Body of pancreas (tissue), 4 donors: ENCODE measurements around the gene RANBP3. TPM values are rescaled to one million over a fixed set of nuclear protein-coding genes. Genes with fewer than 3 reads are reported as not detected.
"Not testable (repeated sequence)": the region's sequence is repeated elsewhere in the genome, so short reads cannot be mapped to it uniquely, and the experiment has no call there.

Source experiments
- ATAC-seq: fragments of 150-250 bp; one replicate; pipeline ENCODE4 v1.9.1; 2016
- DNase-seq, 4 donors: peaks; one replicate each; pipeline ENCODE4 v3.0.0-alpha.2; 2019
- H3K27ac ChIP-seq, 4 donors: fragments of 200-600 bp; sonication (generic); 1 replicate in 3 of 4; 2 replicates in 1 of 4; pipeline versions ENCODE4 v1.5.1 to v1.6.1; 2016 to 2019; ENCODE audit warnings: mild to moderate bottlenecking in 1 of 4, mixed read lengths in 1 of 4, moderate library complexity in 1 of 4
- H3K27me3 ChIP-seq, 2 donors: fragments of 200-600 bp; sonication (generic); one replicate each; pipeline ENCODE4 v1.6.0; 2016; ENCODE audit warnings: mild to moderate bottlenecking in 1 of 2
- H3K36me3 ChIP-seq, 2 donors: fragments of 200-600 bp; sonication (generic); replicated peaks in 1 of 2; 2 replicates each; pipeline ENCODE4 v1.5.1; 2016; ENCODE audit warnings: low read depth in 2 of 2; ENCODE audit not compliant: insufficient read depth in 1 of 2
- H3K4me1 ChIP-seq: fragments of 200-600 bp; sonication (generic); one replicate; pipeline ENCODE4 v1.6.0; 2016
- H3K4me3 ChIP-seq, 2 donors: fragments of 200-600 bp; sonication (generic); 1 replicate in 1 of 2; 2 replicates in 1 of 2; pipeline ENCODE4 v1.5.1; 2016 to 2019
- H3K9me3 ChIP-seq, 3 donors: fragments of 200-600 bp; sonication (generic); 1 replicate in 2 of 3; 2 replicates in 1 of 3; pipeline ENCODE4 v1.5.1; 2016
- POLR2A ChIP-seq, 3 donors: fragments of 450-650 bp; IDR thresholded peaks; one replicate each; pipeline ENCODE4 v1.6.1; 2016; ENCODE audit warnings: antibody characterized with exemption in 3 of 3, mild to moderate bottlenecking in 2 of 3
- WGBS, 2 donors: methylation state at CpG; one replicate each; pipeline ENCODE4 v1.1.5; 2017; 5-methylcytosine and 5-hydroxymethylcytosine counted together
- intact Hi-C: fragments of 100-400 bp; cut with DNase I; formaldehyde crosslinking; loops from one replicate; pipeline ENCODE4 v1.15.1; 2023
- total RNA-seq, 2 donors: library from RNA; depleted of rRNA; stranded (reverse); fragments of >200 nt; gene quantifications; one replicate each; pipeline ENCODE4 v1.1.0, GENCODE V29; 2016
- TF ChIP-seq, protein P1 (sequence below), 7 experiments: fragments of 450-650 bp in 4 of 7; fragments of 200-600 bp in 3 of 7; sonication (generic) in 3 of 7; IDR thresholded peaks; one replicate each; pipeline ENCODE4 v1.5.1; 2016 to 2019; ENCODE audit warnings: antibody characterized with exemption in 7 of 7

RANBP3 gene
- total RNA-seq, 2 donors from 2014 or later, result 62.0 to 90.0 TPM

GRCh38 chr19:5989388-5990074, 11.6 kb upstream of the RANBP3 start:
- WGBS, 2 donors, result 64 to 71% methylated on average over 8 of the region's 8 CpGs
- intact Hi-C loops, result no loop called here
- peaks cover 13% of the 10 kb centered on the region for H3K4me1 ChIP-seq
- H3K36me3 ChIP-seq, result no peaks in the 10 kb centered on the region
- TF ChIP-seq, protein P1, sequence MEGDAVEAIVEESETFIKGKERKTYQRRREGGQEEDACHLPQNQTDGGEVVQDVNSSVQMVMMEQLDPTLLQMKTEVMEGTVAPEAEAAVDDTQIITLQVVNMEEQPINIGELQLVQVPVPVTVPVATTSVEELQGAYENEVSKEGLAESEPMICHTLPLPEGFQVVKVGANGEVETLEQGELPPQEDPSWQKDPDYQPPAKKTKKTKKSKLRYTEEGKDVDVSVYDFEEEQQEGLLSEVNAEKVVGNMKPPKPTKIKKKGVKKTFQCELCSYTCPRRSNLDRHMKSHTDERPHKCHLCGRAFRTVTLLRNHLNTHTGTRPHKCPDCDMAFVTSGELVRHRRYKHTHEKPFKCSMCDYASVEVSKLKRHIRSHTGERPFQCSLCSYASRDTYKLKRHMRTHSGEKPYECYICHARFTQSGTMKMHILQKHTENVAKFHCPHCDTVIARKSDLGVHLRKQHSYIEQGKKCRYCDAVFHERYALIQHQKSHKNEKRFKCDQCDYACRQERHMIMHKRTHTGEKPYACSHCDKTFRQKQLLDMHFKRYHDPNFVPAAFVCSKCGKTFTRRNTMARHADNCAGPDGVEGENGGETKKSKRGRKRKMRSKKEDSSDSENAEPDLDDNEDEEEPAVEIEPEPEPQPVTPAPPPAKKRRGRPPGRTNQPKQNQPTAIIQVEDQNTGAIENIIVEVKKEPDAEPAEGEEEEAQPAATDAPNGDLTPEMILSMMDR (IDR thresholded peaks at IDR 0.05), result no peak
- TF ChIP-seq POLR2A (IDR thresholded peaks at IDR 0.05), result no peak
- H3K27ac ChIP-seq, result no peak overlapping the region
- no peaks in the 10 kb centered on the region for H3K9me3 ChIP-seq
- H3K4me3 ChIP-seq, result no peak overlapping the region
- no peaks in the 10 kb centered on the region for H3K27me3 ChIP-seq
- ATAC-seq, result no peak
- DNase-seq, result no peak

DNA sequence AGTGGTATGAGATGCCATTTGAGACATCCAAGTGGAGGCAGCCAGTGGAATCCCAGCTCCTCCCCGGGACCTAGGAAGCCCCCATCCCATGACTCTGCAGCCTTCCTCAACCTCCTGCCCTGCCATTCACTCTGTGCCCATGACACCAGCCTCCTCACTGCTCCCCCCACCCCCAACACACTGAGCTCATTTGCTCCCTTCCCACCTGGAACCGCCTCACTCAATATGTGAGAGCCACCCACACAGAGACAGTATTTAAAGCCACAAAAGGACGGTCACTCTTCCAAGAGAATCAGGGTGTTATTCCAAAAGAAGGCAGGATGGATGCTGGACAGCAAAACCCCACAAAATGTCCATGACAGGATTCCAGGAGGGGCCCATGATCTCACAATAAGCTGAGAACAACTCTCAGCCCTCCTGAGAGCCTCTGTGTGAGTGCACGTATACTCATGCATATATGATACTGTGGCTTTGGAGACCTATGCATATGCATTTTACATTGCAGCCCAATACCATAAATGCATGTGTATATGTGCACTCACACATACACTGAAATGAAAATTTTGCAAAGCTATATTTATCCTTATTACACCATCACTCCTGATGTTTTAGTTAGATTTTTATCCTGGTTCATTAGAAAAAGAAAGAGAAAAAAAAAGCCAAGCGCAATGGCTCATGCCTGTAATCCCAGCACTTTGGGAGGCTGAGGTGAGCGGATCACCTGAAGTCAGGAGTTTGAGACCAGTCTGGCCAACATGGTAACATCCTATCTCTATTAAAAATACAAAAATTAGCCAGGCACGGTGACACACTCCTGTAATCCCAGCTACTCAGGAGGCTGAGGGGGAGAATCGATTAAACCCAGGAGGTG, 10.8 kb upstream of the RANBP3 start:
- WGBS, 2 donors, result 81 to 84% methylated on average over 8 of the region's 8 CpGs
- no peak for TF ChIP-seq POLR2A (IDR thresholded peaks at IDR 0.05)
- TF ChIP-seq, protein P1 (IDR thresholded peaks at IDR 0.05), result no peak
- Histone ChIP-seq H3K27ac (no peak overlapping the region), H3K4me1 (peaks cover 13% of the 10 kb centered on the region), H3K9me3 (no peaks in the 10 kb centered on the region), H3K27me3 (no peaks in the 10 kb centered on the region), H3K36me3 (no peaks in the 10 kb centered on the region), H3K4me3 (no peak overlapping the region)
- intact Hi-C loops, result no loop called here
- no peak for DNase-seq
- no peak for ATAC-seq

DNA sequence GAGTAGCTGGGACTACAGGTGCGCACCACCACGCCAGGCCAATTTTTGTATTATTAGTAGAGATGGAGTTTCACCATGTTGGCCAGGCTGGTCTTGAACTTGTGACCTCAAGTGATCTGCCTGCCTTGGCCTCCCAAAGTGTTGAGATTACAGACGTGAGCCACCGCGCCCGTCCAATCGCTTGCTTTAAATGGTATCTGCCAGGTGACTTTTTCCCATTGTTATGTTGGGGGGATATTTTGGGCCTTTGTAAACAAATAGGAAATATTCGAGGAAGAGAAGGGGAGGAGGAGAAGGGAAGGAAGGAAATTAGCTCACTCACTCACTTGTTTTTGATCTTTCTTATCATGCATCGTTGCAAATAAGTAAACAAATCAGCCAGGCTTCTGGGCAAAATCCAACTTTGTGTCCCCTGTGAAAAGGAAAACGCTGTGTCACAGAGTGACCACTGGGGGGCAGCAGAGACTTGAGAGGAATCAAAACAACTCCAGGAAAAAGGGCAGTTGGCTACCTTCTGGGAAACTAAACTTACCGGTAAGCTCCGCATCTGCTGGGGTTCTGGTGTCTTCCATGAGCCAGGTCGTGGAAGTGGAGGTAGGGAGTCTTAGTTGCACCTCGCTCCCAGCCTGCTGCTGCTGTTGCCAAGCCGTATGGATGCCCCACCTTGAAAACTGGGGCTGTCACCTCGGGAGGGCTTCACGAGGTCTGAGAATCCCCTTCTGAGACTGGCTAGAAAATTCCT, 9.3 kb upstream of the RANBP3 start:
- ATAC-seq, result peak; percentile 89
- Histone ChIP-seq H3K4me3 (no peak overlapping the region), H3K27ac (peak overlapping the region; percentile 25 to 50 (median 30)), H3K4me1 (peaks cover 13% of the 10 kb centered on the region), H3K27me3 (no peaks in the 10 kb centered on the region), H3K36me3 (no peaks in the 10 kb centered on the region), H3K9me3 (no peaks in the 10 kb centered on the region)
- TF ChIP-seq POLR2A (IDR thresholded peaks at IDR 0.05), result no peak
- TF ChIP-seq, protein P1 (IDR thresholded peaks at IDR 0.05), result peak; percentile 94 to 98 (median 98)
- WGBS, 2 donors, result 11 to 18% methylated on average over 16 to 17 of the region's 17 CpGs
- DNase-seq, result peak; percentile 90 to 93 (median 91)
- intact Hi-C loops, result no loop called here

- 85% methylated on average over 5 of the region's 5 CpGs for WGBS, 2 donors
- H3K27me3 ChIP-seq, DNase-seq, ATAC-seq, H3K36me3 ChIP-seq, intact Hi-C loops, H3K4me3 ChIP-seq, H3K9me3 ChIP-seq: not testable (repeated sequence)
- Histone ChIP-seq H3K4me1 (peaks cover 13% of the 10 kb centered on the region), H3K27ac (peak overlapping the region in 1 of 4 donors; percentile 7)
Observed at GRCh38 chr19:5985837-5986236, 7.9 kb upstream of the RANBP3 start.
